Measurements from ENCODE around the gene DLG5.

DNA sequence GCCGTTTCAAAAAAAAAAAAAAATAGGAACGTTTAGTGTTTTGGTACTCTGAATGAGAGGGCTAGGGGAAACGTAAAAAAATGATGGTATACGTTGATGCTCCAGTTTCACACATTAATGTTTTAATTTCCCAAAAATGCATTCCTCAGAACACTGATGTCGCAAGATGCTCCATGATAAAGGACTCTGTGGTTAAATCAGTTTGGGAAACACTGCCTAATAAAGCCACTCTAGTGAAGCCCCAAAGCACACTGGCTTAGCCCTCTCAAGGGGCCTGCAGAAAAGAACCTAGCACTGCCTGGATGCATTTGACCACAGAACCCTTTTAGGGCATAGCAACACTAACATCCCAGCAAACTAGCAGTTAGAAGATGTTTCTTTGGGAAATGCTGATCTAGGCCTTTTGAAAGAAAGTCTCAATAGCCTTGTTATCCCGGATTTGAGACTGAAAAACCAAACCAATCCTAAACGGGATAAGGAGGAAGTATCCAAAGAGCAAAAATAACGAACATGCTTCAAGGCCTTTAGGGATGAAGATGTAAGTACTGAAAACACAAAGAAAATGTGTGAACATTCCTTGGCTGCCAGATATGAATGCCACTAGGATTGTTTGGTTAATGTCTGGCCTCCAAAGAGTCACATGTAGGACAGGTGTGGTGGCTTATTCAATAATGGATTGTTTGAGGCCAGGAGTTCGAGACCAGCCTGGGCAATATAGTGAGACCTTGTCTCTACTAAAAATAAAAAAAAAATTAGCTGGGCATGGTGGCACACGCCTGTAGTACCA, 11.0 kb downstream of the DLG5 start:
- TF ChIP-seq CTCF (IDR thresholded peaks at IDR 0.05) = no peak
- no peak for TF ChIP-seq EZH2 (IDR thresholded peaks at IDR 0.05)
- TF ChIP-seq EZH2phosphoT487 (IDR thresholded peaks at IDR 0.05) = no peak
